DMS153 treated with DMSO at 0.1 percent for 48 hours (cell line): ENCODE measurements around the gene MVB12A.
A peak's percentile ranks its signal among the peaks of the same experiment; 100 is the strongest.

Experiments used
- DNase-seq: peaks from one replicate; lab custom pipeline; 2025; ENCODE audit not compliant: unreplicated experiment; lab: John Stamatoyannopoulos, UW

MVB12A gene

DNA sequence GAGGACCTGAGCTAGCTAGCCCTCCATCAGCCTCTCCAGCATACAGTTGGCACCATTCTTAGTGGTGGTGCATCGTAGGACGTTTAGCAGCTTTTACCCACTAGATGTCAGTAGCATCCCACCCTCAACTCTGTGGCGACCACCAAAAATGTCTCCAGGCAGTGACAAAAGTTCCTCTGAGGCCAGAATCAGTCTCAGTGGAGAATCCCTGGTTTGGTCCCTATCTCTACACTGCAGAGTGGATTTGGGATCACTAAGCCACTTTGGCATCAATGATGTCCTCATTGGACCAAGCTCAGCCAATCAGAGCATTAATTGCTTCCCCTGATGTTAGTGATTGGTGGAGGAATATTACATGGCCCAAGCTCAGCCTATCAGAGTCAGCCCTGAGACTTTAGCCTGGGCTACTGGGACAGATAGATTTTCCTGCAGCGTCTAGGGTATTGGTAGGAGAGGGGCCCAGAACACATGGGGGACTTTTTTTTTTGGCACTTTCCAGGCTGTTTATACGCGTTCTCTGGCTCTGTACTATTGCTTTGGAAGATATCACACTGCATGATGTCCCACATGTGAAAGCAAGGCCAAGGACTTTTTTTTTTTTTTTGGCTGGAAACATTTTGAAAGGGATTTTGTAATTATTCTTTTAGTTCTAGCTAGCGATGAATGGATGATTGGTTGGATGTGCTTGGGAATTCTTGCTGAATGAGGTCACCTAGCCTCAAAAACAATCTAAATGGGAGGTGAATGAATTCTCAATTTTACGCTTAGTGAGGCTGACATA is 21.6 kb downstream of the MVB12A start:
- DNase-seq: no peak

DNA sequence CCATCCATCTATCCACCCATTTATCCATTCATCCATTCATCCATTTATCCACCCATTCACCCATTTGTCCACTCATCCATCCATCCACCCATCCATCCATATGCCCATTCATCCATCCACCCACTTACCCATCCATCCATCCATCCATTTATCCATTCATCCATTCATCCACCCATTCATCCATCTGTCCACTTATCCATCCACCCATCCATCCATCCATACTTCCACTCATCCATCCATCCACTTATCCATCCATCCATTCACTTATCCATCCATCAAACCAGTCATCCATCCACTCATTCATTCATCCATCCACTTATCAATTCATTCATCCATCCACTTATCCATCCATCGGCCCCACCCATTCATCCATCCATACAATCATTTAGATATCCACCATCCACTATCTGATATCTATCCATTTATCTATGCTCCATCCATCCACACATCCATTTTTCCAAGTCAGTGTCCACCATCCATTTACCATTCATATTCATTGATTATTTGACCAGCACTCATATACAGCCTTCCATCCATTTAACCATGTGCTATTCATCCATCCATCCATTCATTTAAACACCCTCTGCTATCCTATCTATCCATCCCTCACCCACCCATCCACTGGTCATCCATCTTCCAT is 25.8 kb downstream of the MVB12A start:
- no peak for DNase-seq

DNA sequence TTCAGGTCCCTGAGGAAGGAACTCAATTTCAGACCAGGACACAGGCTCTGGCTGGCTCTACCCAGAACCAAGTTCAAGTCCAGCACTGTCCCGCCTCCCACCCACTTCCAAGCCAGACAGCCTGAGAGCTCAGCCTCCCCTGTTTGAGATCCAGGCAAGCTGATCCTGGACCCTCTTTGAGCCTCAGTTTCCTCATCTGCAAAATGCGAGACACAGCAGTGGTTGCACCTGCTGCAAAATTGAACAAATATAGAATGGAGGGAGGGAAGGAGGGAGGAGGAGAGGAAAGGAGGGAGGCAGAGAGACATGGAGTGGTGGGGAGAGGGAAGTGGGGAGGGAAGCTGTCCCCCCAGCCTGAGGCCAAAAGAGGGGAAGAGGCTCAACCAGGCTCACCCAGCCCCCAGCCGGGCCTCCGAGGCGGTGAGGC is 27.9 kb downstream of the MVB12A start:
- DNase-seq: no peak

DNA sequence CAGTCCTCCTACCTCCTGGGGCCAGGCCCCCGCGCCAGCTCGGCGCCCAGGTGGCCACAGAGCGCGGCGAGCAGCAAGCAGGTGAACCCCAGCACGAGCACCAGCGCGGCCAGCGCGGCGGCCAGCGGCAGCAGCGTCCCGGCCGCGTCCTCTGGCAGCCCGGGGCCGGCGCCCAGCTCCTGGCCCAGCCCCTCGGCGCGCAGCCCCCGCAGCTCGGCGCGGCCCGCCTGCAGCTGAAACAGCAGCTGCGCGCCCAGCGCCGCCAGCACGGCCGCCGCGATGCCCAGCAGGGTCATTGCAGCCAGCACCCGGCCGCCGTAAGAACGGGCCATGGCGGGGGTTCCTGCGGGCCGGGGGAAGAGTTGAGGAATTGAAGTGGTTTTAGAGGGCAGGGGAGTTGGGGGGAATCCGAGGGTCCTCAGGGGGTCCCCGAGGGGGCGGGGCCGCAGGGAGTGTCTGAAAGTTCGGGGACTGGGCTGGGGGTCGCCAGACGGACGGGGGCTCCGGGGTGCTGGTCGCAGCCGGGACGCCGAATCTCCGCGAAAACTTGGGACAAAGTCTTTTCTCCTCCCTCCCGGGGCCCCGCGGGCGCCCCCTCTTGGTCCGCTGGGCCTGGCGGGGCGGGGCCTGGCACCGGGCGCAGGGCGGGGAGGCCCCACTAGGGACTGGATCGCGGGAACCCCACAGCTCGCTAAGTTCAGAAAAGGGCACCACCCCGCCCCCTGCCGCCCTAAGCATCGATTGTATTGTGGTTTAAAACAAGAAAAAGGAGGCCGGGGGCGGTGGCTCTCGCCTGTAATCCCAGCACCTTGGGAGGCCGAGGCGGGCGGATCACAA is 28.5 kb downstream of the MVB12A start, which contains the start of gene TMEM221:
TSS of gene TMEM221 (minus strand) at position 538 of the 837 bp plus-strand sequence. CDS start at position 332, 206 bp downstream.
- no peak for DNase-seq

DNA sequence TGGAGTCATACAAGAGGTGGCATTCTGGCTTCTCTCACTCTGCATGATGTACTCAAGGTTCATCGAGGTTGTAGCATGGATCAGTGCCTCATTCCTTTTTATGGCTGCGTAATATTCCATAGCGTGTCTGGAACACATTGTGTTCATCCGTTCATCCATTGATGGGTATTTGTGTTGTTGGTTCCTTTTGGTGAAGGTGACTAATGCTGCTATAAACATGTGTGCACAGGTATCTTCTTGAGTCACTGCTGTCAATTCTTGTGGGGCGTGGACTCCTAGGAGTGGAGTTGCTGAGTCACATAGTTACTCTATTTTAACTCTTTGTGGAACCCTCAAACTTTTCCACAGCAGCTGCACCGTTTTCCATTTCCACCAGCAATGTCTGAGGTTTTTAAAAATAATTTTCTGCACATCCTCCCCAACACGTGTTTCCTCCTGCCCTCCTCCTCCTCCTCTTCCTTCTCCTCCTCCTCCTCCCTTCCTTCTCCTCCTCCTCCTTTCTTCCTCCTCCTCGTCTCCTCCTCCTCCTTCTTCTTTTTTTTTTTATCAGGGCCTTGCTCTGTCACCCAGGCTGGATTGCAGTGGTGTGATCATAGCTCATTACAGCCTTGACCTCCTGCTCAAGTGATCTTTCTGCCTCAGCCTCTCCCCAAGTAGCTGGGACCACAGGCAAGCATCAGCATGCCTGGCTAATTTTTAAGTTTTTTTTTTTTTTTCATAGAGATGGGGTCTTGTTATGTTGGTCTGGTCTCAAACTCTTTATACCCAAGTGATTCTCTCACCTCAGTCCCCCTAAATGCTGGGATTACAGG is 30.6 kb downstream of the MVB12A start:
- DNase-seq: no peak

DNA sequence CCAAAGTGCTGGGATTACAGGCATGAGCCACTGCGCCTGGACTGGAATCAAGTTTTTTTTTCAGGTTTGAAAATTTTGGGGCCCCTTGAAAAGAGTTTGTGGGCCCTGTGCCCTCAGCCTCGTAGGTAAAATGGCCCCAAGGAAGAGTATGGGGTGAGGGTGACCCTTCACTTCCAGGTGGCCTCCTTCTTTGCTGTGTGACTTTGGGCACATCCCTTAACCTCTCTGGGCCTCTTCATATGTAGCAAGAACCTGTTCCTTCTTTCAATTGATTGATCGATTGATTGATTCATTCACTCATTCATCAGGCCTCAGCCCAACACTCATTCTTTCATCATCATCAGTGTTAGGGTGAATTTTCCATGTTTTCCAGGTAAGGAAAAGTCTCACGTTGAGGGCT is 32.0 kb downstream of the MVB12A start:
- no peak for DNase-seq

DNA sequence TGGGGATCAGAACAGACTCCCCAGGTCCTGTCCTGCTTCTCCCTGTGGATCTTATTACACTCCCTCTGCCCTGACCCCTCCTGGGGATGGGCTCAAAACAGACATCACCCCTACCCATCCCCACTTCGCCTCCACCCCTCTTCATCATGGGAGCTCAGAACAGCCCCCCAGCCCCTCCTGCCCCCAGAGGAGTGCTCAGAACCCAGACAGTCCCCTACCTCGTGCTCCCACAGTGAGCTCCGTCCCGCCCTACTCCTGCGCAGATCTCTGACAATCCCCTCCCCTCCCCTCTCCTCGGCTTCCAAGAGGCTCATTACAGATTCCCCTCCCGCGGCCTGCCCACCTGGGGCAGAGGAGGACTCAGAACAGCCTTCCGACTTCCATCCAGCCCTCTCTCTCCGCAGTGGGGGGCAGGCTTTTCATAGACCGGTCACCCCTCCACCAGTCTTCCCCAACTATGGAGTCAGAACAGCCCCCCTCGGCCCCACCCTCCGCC is 34.8 kb downstream of the MVB12A start:
- DNase-seq: no peak

DNA sequence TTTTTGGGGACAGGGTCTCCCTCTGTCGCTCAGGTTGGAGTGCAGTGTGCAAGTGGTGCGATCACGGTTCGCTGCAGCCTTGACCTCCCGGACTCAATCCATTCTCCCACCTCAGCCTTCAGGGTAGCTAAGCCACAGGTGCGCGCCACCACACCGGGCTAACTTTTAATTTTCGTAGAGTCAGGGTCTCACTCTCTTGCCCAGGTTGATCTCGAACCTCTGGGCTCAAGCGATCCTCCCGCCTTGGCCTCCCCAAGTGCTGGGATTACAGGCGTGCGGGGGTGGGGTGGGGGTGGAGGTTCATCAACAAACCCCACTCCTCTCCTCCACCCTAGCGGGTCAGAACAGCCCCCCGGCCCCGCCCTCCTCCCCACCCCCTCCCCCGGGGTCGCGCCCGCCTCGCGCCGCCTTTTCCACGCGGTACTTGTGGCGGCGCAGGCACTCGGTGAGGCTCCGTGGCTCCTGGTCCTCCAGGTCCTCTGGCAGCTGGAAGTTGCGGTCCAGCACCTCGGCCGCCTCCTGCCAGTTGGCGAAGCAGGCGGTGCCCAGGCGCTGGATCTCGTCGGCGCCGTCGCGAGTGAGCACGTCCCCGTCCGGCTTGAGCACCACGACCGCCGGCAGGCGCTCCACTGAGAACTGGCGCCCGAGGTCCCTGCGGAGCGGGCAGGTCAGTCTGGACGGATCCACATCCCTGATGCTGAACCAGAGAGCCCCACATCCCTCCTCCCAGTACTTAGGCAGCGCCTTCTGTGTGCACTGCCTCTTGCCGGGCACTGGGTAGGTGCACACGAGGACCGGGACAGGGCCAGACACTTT is 35.7 kb downstream of the MVB12A start:
- DNase-seq: no peak

DNA sequence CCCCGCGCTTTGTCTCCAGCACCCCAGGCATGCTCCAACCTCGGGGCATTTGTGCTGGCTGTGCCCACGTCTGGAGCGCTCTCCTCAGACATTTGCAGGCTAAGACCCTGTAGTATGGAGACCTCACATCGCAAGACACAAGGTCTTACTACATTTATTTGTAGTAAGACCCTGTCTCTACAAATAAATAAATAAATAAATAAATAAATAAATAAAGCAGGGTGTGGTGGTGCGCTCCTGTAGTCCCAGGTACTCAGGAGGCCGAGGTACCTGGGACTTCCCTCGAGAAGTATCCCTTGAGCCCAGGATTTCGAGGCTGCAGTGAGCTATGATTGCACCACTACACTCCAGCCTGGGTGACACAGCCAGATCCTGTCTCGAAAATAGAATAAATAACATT is 36.3 kb downstream of the MVB12A start:
- no peak for DNase-seq

DNA sequence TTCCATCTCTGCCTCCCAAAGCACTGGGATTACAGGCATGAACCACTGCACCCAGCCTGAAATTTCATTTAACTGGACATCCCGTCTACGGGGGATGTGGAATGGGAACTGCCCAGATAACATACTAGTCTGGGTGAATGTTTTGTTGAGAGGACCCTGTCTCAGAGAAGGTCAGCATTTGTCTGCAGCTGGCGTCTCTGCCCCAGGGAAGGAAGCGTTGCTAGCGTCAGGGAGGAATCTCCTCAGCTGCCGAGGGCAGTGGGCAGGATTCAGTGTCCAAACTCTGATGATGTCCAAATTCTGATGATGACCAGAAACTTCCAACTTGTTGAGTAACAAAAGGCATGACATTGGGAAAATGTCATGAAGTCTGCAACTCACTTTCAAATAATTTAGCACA is 37.8 kb downstream of the MVB12A start:
- no peak for DNase-seq

DNA sequence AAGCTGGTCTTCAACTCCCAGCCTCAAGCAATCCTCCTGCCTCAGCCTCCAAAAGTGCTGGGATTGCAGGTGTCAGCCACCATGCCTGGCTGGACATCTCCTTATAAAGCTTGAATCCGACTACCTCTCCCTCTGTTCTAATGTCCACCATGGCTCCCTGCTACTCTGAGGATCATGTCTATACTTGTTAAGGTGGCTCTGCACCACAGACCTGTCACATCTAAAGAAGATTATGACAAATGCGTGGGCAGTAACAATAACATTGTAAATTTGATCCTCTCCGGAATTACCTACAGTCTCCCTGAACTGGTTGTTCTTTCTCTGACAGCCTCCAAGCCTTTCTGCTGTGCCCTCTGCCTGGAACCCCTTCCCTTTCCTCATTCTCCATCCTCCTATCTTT is 39.1 kb downstream of the MVB12A start:
- no peak for DNase-seq

DNA sequence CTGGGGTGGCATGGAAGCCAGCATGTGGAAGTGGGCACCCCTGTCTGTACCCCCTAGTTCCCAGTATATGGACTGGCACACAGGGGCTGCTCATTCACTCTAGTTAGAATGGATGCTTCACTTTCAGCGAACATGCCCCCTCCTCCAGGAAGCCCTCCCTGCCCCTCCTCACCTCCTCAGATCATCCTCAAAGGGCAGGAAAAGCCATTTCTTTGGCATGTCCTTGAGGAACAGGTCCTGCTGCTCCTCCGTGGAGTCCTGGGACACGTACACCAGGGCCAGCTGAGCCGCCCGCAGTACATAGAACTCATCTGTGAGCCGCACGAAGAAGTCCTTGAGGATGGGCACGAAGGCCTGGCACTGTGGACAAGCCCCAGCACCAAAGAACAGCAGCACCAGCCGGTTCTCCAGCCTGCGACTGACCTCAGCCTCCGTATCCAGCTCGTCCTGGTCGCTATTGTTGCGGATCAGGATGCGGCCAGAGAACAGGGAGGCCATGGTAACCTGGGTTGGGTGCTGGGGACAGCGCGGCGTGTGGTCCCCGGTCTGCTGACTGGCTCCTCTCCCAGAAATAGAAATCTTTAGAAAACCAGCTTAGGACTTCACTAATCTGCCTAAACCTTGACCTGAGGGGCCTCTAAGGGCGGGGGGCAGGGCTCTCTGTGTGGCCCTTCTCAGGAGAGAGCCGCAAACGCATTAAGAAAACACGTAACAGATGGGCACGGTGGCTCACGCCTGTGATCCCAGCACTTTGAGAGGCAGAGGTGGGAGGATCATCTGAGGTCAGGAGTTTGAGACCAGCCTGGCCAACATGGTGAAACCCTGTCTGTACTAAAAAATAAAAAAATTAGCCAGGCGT is 40.8 kb downstream of the MVB12A start, which contains the start of gene NXNL1:
TSS of gene NXNL1 (minus strand) at position 555 of the 859 bp plus-strand sequence. CDS start at position 498, 57 bp downstream.
- DNase-seq: no peak

DNA sequence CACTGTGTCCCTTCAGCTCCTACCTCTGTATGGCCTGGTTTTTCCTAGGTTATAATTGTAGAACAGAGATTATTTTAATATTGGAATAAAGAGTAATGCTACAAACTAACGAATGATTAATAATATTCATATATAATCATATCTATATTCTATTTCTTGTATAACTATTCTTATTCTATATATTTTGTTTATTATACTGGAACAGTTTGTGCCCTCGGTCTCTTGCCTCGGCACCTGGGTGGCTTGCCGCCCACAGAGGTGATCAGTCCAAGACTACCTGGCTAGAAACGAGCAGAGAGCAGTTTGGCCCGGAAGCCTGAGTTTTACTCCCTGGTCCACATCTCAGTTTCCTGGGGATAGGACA is 46.6 kb downstream of the MVB12A start:
- no peak for DNase-seq

DNA sequence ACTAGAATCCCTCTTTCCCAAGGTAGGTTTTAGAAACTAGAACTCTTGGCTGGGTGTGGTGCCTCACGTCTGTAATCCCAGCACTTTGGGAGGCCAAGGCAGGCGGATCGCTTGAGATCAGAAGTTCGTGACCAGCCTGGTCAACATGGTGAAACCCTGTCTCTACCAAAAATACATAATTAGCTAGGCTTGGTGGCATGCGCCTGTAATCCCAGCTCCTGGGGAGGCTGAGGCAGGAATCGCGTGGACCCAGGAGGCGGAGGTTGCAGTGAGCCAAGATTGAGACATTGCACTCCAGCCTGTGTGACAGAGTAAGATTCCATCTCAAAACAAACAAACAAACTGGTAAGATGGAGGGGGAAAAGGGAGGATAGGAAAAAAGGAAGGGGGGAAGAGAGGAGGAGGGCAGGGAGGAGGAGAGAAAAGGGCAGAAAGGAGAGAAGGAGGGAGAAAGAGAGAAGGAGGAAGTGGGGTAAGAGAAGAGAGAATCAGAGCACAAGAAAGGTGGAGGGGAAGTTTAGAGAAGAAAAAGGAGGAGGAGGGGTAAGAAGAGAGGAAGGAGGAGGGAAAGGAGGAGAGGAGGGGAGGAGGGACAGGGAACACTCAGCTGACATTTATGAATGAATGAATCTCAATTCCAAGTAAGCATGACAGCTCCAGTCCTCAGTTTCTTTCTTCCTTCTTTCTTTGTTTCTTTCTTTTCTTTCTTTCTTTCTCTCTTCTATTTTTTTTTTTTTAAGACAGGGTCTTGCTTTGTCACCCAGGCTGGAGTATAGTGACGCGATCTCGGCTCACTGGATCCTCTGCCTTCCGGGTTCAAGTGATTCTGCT is 47.8 kb downstream of the MVB12A start:
- no peak for DNase-seq

DNA sequence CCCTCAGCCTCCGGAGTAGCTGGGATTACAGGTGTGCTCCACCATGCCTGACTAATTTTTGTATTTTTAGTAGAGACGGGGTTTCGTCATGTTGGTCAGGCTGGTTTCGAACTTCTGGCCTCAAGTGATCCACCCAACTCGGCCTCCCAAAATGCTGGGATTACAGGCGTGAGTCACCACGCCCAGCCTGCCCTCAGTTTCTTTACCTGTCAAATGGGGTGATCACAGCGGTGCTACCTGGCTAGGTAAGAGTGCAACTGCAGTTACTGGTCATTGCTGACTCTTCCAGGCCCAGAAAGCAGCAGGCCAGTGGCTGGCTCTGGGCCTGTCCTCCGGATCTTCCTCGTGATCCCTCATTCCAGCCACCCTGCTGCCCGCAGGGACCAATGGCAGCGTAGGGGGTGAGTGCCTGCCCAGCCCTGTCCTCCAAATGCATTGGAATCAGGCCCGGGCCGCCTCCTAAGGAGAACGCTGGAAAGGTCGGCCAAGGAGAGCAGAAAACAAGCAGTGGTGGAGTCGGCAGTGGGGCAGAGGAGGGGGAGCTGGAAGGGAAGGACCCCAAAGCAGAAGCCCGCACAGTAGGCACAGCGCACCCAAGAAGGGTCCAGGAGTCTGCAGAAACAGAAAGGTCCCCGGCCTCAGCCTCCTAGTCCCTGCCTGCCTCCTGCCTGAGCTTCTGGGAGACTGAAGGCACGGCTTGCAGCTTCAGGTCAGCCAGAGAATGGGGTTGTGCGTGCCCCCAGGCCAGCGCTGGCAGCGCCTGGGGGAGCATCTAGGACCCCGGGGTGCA is 48.6 kb downstream of the MVB12A start:
- no peak for DNase-seq

DNA sequence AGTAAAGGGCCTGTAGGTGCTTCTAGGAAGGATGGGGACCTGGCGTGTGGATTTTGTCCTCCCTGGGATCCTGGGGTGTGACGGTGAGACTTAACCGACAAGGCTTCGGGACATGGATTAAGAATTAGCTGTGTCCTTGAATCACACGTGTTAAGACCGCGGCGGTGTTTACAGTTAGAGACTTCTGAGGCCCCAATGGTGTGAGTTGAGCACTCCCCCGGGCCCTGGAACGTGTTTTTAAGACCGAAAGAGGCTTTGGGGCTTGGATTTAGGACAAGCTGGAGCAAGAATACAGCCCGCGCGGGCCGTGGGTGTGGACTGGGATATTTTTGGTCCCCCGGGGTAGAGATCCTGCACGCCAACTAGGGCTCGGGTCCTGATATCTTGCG is 49.2 kb downstream of the MVB12A start:
- no peak for DNase-seq

DNA sequence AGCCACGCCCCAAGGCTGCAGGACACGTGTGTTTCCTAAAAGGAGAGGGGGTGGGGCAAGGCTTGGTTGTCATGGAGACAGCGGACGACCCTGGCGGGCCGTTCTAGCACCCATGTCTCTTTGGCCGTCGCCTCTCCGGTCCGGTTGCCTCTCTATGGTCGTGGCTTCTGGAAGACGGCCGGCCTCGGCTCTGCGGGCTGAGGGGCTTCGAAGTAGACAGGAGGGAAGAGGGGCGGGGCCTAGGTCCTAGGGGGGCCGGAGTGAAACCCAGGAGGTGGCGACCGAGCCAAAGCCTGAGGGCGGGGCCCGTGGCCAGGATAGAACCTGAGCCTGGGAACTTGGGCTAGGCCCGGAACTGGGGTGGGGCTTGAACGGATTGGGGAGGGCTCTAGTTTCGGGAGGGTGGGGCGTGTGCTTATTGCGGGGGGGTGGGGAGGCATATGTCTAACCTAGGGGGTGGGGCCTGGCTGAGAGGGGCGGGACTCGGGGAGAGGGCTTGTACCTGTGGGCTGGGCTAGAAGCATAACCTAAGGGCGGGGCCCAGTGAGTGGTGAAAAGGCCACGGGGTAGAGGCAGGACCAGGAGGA is 49.7 kb downstream of the MVB12A start:
- DNase-seq: peak; percentile 76
